MM.1S (cell line): Measurements from ENCODE around the gene MFNG.

ENCODE experiments used
- DNase-seq: peaks from one replicate; pipeline ENCODE4 v3.0.0-alpha.2; 2015
- H2AFZ ChIP-seq: fragments of 300-600 bp; sonication (generic); 2 replicates; pipeline ENCODE4 v1.6.0; 2016; ENCODE audit warnings: antibody characterized with exemption, low read length
- H3F3A ChIP-seq: fragments of 300-600 bp; sonication (generic); 2 replicates; pipeline ENCODE4 v1.6.1; 2016; ENCODE audit warnings: mild to moderate bottlenecking, antibody characterized with exemption, low read length, moderate library complexity, mixed read lengths; ENCODE audit not compliant: insufficient read depth
- H3K27ac ChIP-seq: fragments of 300-600 bp; sonication (generic); 2 replicates; pipeline ENCODE4 v1.5.1; 2016; ENCODE audit warnings: mild to moderate bottlenecking, low read length
- H3K27me3 ChIP-seq: fragments of 300-600 bp; sonication (generic); replicated peaks from 2 replicates; pipeline ENCODE4 v1.6.0; 2016; ENCODE audit warnings: low read length; ENCODE audit not compliant: insufficient read depth
- H3K36me3 ChIP-seq: fragments of 300-600 bp; sonication (generic); replicated peaks from 2 replicates; pipeline ENCODE4 v1.6.1; 2016; ENCODE audit warnings: mild to moderate bottlenecking, low read length, mixed read lengths; ENCODE audit not compliant: insufficient read depth
- H3K4me1 ChIP-seq: fragments of 300-600 bp; sonication (generic); 2 replicates; pipeline ENCODE4 v1.6.1; 2016; ENCODE audit warnings: low read length, mixed read lengths
- H3K4me2 ChIP-seq: fragments of 300-600 bp; sonication (generic); 2 replicates; pipeline ENCODE4 v1.6.0; 2016; ENCODE audit warnings: low read depth, low read length
- H3K4me3 ChIP-seq: fragments of 300-600 bp; sonication (generic); 2 replicates; pipeline ENCODE4 v1.5.1; 2016; ENCODE audit warnings: low read length, mixed read lengths
- H3K79me2 ChIP-seq: fragments of 300-600 bp; sonication (generic); 2 replicates; pipeline ENCODE4 v1.6.1; 2016; ENCODE audit warnings: mixed run types, low read length, mixed read lengths
- H3K9ac ChIP-seq: fragments of 300-600 bp; sonication (generic); 2 replicates; pipeline ENCODE4 v1.6.1; 2016; ENCODE audit warnings: low read length, mixed read lengths
- H3K9me2 ChIP-seq: fragments of 300-600 bp; sonication (generic); replicated peaks from 2 replicates; pipeline ENCODE4 v1.6.1; 2016; ENCODE audit warnings: mild to moderate bottlenecking, low read length, mixed read lengths; ENCODE audit not compliant: insufficient read depth
- H3K9me3 ChIP-seq: fragments of 300-600 bp; sonication (generic); replicated peaks from 2 replicates; pipeline ENCODE4 v1.6.1; 2016; ENCODE audit warnings: mild to moderate bottlenecking, low read length, mixed read lengths; ENCODE audit not compliant: insufficient read depth
- H4K20me1 ChIP-seq: fragments of 300-600 bp; sonication (generic); 2 replicates; pipeline ENCODE4 v1.6.1; 2016; ENCODE audit warnings: mild to moderate bottlenecking, low read length, moderate library complexity, mixed read lengths; ENCODE audit not compliant: insufficient read depth
- CTCF ChIP-seq: fragments of 300-600 bp; sonication (generic); IDR thresholded peaks from 2 replicates; pipeline ENCODE4 v1.5.1; 2016; ENCODE audit warnings: antibody characterized with exemption, low read length, mixed read lengths
- EZH2 ChIP-seq: fragments of 300-600 bp; sonication (generic); optimal IDR thresholded peaks from 2 replicates; pipeline ENCODE3; 2017; ENCODE audit warnings: low read depth, mild to moderate bottlenecking, antibody characterized with exemption, low read length, mixed read lengths
- EZH2phosphoT487 ChIP-seq: fragments of 300-600 bp; sonication (generic); IDR thresholded peaks from 2 replicates; pipeline ENCODE4 v1.6.1; 2018; ENCODE audit warnings: antibody characterized with exemption, low read length

The MFNG gene

GRCh38 chr22:37504964-37505363 lies 18.8 kb upstream of the MFNG start:
- Histone ChIP-seq H3K4me1 (no peaks in the 10 kb centered on the region), H3K79me2 (no peaks in the 10 kb centered on the region), H3K4me3 (no peak overlapping the region), H3K36me3 (no peaks in the 10 kb centered on the region), H3F3A (no peaks in the 10 kb centered on the region), H3K9me2 (no peaks in the 10 kb centered on the region), H3K27me3 (peaks cover 32% of the 10 kb centered on the region), H3K9ac (no peak overlapping the region), H3K27ac (no peak overlapping the region), H2AFZ (no peak overlapping the region), H3K4me2 (no peak overlapping the region), H3K9me3 (no peaks in the 10 kb centered on the region), H4K20me1 (no peaks in the 10 kb centered on the region)
- no peak for DNase-seq
- no peak for TF ChIP-seq EZH2phosphoT487
- no peak for TF ChIP-seq CTCF

GRCh38 chr22:37503850-37504249 lies 17.7 kb upstream of the MFNG start:
- Histone ChIP-seq H3K4me2 (no peak overlapping the region), H2AFZ (no peak overlapping the region), H3K79me2 (no peaks in the 10 kb centered on the region), H3K9me3 (no peaks in the 10 kb centered on the region), H3F3A (no peaks in the 10 kb centered on the region), H3K27me3 (peaks cover 42% of the 10 kb centered on the region), H3K4me3 (no peak overlapping the region), H4K20me1 (no peaks in the 10 kb centered on the region), H3K9ac (no peak overlapping the region), H3K9me2 (no peaks in the 10 kb centered on the region), H3K4me1 (0 out of 2 replicates have a peak, but pooled peaks cover 4% of the 10 kb centered on the region), H3K36me3 (no peaks in the 10 kb centered on the region), H3K27ac (no peak overlapping the region)
- DNase-seq = no peak
- TF ChIP-seq CTCF (no peak), EZH2 (no peak), EZH2phosphoT487 (no peak)

GRCh38 chr22:37503183-37503683 lies 17.0 kb upstream of the MFNG start:
- no peaks in the 10 kb centered on the region for H3K79me2 ChIP-seq
- peaks cover 43% of the 10 kb centered on the region for H3K27me3 ChIP-seq
- no peak for DNase-seq
- peaks cover 8% of the 10 kb centered on the region for H3K4me1 ChIP-seq
- H3K4me3 ChIP-seq = no peak overlapping the region
- H4K20me1 ChIP-seq = no peaks in the 10 kb centered on the region
- no peaks in the 10 kb centered on the region for H3K9me2 ChIP-seq
- H2AFZ ChIP-seq = no peak overlapping the region
- H3K9ac ChIP-seq = no peak overlapping the region
- no peak overlapping the region for H3K27ac ChIP-seq
- no peak overlapping the region for H3K4me2 ChIP-seq
- no peaks in the 10 kb centered on the region for H3F3A ChIP-seq
- no peaks in the 10 kb centered on the region for H3K9me3 ChIP-seq
- H3K36me3 ChIP-seq = no peaks in the 10 kb centered on the region
- no peak for TF ChIP-seq EZH2phosphoT487
- TF ChIP-seq EZH2 = no peak
- TF ChIP-seq CTCF = no peak
